ENCODE measurements around the gene TMEM187.

- TF ChIP-seq, protein P1, sequence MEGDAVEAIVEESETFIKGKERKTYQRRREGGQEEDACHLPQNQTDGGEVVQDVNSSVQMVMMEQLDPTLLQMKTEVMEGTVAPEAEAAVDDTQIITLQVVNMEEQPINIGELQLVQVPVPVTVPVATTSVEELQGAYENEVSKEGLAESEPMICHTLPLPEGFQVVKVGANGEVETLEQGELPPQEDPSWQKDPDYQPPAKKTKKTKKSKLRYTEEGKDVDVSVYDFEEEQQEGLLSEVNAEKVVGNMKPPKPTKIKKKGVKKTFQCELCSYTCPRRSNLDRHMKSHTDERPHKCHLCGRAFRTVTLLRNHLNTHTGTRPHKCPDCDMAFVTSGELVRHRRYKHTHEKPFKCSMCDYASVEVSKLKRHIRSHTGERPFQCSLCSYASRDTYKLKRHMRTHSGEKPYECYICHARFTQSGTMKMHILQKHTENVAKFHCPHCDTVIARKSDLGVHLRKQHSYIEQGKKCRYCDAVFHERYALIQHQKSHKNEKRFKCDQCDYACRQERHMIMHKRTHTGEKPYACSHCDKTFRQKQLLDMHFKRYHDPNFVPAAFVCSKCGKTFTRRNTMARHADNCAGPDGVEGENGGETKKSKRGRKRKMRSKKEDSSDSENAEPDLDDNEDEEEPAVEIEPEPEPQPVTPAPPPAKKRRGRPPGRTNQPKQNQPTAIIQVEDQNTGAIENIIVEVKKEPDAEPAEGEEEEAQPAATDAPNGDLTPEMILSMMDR (IDR thresholded peaks at IDR 0.05) = no peak
- no peak for TF ChIP-seq POLR2A (IDR thresholded peaks at IDR 0.05)
Measured at GRCh38 chrX:154022108-154022507, 49.6 kb downstream of the TMEM187 start.
